Breast epithelium (tissue), 3 donors: ENCODE data around the gene ZW10.

Experiments used
- POLR2A ChIP-seq: fragments of 450-650 bp; IDR thresholded peaks from one replicate; pipeline ENCODE4 v1.6.1; 2016; ENCODE audit warnings: antibody characterized with exemption, mild to moderate bottlenecking, moderate library complexity
- POLR2AphosphoS5 ChIP-seq, 3 donors: sonication (generic); formaldehyde crosslinking; IDR thresholded peaks; one replicate each; pipeline ENCODE4 v1.6.1; 2017; ENCODE audit warnings: antibody characterized with exemption in 3 of 3
- TF ChIP-seq, protein P1 (sequence below), 3 donors: fragments of 450-650 bp; IDR thresholded peaks; one replicate each; pipeline ENCODE4 v1.5.1; 2016 to 2017; ENCODE audit warnings: antibody characterized with exemption in 3 of 3, mild to moderate bottlenecking in 3 of 3, moderate library complexity in 3 of 3

- TF ChIP-seq, protein P1, sequence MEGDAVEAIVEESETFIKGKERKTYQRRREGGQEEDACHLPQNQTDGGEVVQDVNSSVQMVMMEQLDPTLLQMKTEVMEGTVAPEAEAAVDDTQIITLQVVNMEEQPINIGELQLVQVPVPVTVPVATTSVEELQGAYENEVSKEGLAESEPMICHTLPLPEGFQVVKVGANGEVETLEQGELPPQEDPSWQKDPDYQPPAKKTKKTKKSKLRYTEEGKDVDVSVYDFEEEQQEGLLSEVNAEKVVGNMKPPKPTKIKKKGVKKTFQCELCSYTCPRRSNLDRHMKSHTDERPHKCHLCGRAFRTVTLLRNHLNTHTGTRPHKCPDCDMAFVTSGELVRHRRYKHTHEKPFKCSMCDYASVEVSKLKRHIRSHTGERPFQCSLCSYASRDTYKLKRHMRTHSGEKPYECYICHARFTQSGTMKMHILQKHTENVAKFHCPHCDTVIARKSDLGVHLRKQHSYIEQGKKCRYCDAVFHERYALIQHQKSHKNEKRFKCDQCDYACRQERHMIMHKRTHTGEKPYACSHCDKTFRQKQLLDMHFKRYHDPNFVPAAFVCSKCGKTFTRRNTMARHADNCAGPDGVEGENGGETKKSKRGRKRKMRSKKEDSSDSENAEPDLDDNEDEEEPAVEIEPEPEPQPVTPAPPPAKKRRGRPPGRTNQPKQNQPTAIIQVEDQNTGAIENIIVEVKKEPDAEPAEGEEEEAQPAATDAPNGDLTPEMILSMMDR (IDR thresholded peaks at IDR 0.05) = peak; percentile 34 to 66 (median 62)
- TF ChIP-seq POLR2AphosphoS5 (IDR thresholded peaks at IDR 0.05) (no peak), POLR2A (no peak)
Measured at GRCh38 chr11:113796663-113797259, 23.3 kb upstream of the ZW10 start.
